Nephron (organoid): Measurements from ENCODE around the gene EIF3B.

Source experiments
- H3K27ac Mint-ChIP-seq, 3 experiments: 2 replicates each; pipeline ENCODE4 v1.8.0; 2020; ENCODE audit warnings: mixed read lengths in 3 of 3, mild to moderate bottlenecking in 2 of 3, moderate library complexity in 1 of 3
- H3K27me3 Mint-ChIP-seq: 2 replicates; pipeline ENCODE4 v1.8.0; 2021; ENCODE audit warnings: low read depth, mild to moderate bottlenecking, moderate library complexity, mixed read lengths
- H3K36me3 Mint-ChIP-seq: 2 replicates; pipeline ENCODE4 v1.8.0; 2020; ENCODE audit warnings: low read depth, mixed read lengths
- H3K4me1 Mint-ChIP-seq: 2 replicates; pipeline ENCODE4 v1.8.0; 2020; ENCODE audit warnings: mixed read lengths
- H3K4me3 Mint-ChIP-seq, 3 experiments: 2 replicates each; pipeline ENCODE4 v1.8.0; 2020; ENCODE audit warnings: mild to moderate bottlenecking in 3 of 3, mixed read lengths in 3 of 3, moderate library complexity in 2 of 3
- H3K9me3 Mint-ChIP-seq: 2 replicates; pipeline ENCODE4 v1.8.0; 2020; ENCODE audit warnings: mixed read lengths
- CTCF ChIP-seq, 3 experiments: fragments of 200-600 bp; sonication (generic); IDR thresholded peaks; one replicate each; pipeline ENCODE4 v1.5.0; 2021; ENCODE audit warnings: antibody characterized with exemption in 3 of 3; ENCODE audit not compliant: unreplicated experiment in 3 of 3

Gene EIF3B

GRCh38 chr7:2359610-2360009 lies 5.0 kb downstream of the EIF3B start:
- Mint-ChIP-seq H3K9me3 (no peaks in the 10 kb centered on the region), H3K27ac (peak overlapping the region; percentile 27 to 61 (median 41)), H3K4me3 (peak overlapping the region in 1 of 3 experiments; percentile 52), H3K4me1 (peaks cover 24% of the 10 kb centered on the region), H3K27me3 (no peaks in the 10 kb centered on the region), H3K36me3 (peaks cover 47% of the 10 kb centered on the region)
- TF ChIP-seq CTCF (IDR thresholded peaks at IDR 0.05; ENCODE audit: unreplicated experiment in 3 of 3), result no peak

GRCh38 chr7:2360796-2361195 lies 6.2 kb downstream of the EIF3B start:
- no peak overlapping the region for H3K4me3 Mint-ChIP-seq
- H3K27me3 Mint-ChIP-seq, result no peaks in the 10 kb centered on the region
- TF ChIP-seq CTCF (IDR thresholded peaks at IDR 0.05; ENCODE audit: unreplicated experiment in 3 of 3), result no peak
- peaks cover 24% of the 10 kb centered on the region for H3K4me1 Mint-ChIP-seq
- H3K36me3 Mint-ChIP-seq, result peaks cover 57% of the 10 kb centered on the region
- no peaks in the 10 kb centered on the region for H3K9me3 Mint-ChIP-seq
- peak overlapping the region; percentile 13 to 70 (median 27) for H3K27ac Mint-ChIP-seq

GRCh38 chr7:2362385-2363088 lies 7.9 kb downstream of the EIF3B start:
- Mint-ChIP-seq H3K9me3 (no peaks in the 10 kb centered on the region), H3K4me3 (no peak overlapping the region), H3K27ac (no peak overlapping the region), H3K27me3 (no peaks in the 10 kb centered on the region), H3K4me1 (peaks cover 21% of the 10 kb centered on the region), H3K36me3 (peaks cover 72% of the 10 kb centered on the region)
- no peak for TF ChIP-seq CTCF (IDR thresholded peaks at IDR 0.05; ENCODE audit: unreplicated experiment in 3 of 3)

- H3K27me3 Mint-ChIP-seq, result no peaks in the 10 kb centered on the region
- H3K27ac Mint-ChIP-seq, result no peak overlapping the region
- H3K4me1 Mint-ChIP-seq, result no peaks in the 10 kb centered on the region
- no peaks in the 10 kb centered on the region for H3K9me3 Mint-ChIP-seq
- H3K4me3 Mint-ChIP-seq, result no peak overlapping the region
- H3K36me3 Mint-ChIP-seq, result peaks cover 73% of the 10 kb centered on the region
- TF ChIP-seq CTCF (IDR thresholded peaks at IDR 0.05; ENCODE audit: unreplicated experiment in 3 of 3), result no peak
Observed at GRCh38 chr7:2369139-2369538, 14.5 kb downstream of the EIF3B start.

GRCh38 chr7:2371329-2371728 lies 16.7 kb downstream of the EIF3B start:
- Mint-ChIP-seq H3K4me3 (no peak overlapping the region), H3K4me1 (no peaks in the 10 kb centered on the region), H3K27ac (no peak overlapping the region), H3K9me3 (no peaks in the 10 kb centered on the region), H3K27me3 (no peaks in the 10 kb centered on the region), H3K36me3 (peaks cover 70% of the 10 kb centered on the region)
- no peak for TF ChIP-seq CTCF (IDR thresholded peaks at IDR 0.05; ENCODE audit: unreplicated experiment in 3 of 3)

- no peaks in the 10 kb centered on the region for H3K4me1 Mint-ChIP-seq
- no peak for TF ChIP-seq CTCF (IDR thresholded peaks at IDR 0.05; ENCODE audit: unreplicated experiment in 3 of 3)
- H3K27me3 Mint-ChIP-seq, result no peaks in the 10 kb centered on the region
- no peak overlapping the region for H3K27ac Mint-ChIP-seq
- H3K36me3 Mint-ChIP-seq, result peaks cover 66% of the 10 kb centered on the region
- H3K4me3 Mint-ChIP-seq, result no peak overlapping the region
- H3K9me3 Mint-ChIP-seq, result no peaks in the 10 kb centered on the region
Observed at GRCh38 chr7:2372724-2373123, 18.1 kb downstream of the EIF3B start.
